Measurements from ENCODE around the gene WBP2. TPM values are rescaled to one million over a fixed set of nuclear protein-coding genes. Genes with fewer than 3 reads are reported as not detected.
A peak's percentile ranks its signal among the peaks of the same experiment; 100 is the strongest.

The WBP2 gene
- total and polyA plus RNA-seq, 2 of the 13 experiments (the other 11 are each of a cell fraction or from before 2014, with no cell fraction given): 29.2 to 29.5 TPM

DNA sequence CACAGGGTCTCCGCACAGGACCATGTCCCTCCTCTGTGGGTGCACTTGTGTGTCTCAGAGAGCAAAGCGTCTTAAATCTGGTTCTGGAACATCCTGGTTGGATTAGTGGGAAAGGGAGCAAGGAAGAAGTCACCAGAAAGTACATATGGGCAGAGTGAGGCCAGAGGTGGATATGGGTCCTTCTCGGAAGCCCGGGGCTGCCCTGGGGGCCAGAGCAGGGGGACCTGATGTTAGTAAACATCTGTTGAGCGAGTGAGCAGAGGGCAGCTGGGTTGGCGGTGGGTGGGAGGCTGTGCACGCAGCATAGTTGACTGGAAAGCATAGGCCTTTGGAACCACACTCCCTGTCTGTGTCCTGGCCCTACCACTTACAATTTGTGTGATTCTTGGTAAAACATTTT, 33.6 kb downstream of the WBP2 start:
- DNase-seq (ENCODE audit: low spot score): no peak
- H3K4me3 ChIP-seq (replicated peaks in 1 of 3; ENCODE audit: insufficient read depth in 1 of 3, low read depth in 2 of 3, low read length in 3 of 3): no peak overlapping the region
- H3K9ac ChIP-seq (ENCODE audit: insufficient read depth, low read depth, low read length): no peak overlapping the region
- peaks cover 46 to 75% of the 10 kb centered on the region in 2 experiments for H3K36me3 ChIP-seq (replicated peaks in 1 of 2; ENCODE audit: control insufficient read depth in 1 of 2, insufficient read depth in 2 of 2, low read length in 2 of 2)
- TF ChIP-seq ZNF747 (CRISPR knock-in tag; IDR thresholded peaks at IDR 0.05; ENCODE audit: borderline replicate concordance): no peak
- TF ChIP-seq ZNF670 (CRISPR knock-in tag; IDR thresholded peaks at IDR 0.05; ENCODE audit: borderline replicate concordance): no peak
- TF ChIP-seq MEIS2 (CRISPR knock-in tag; IDR thresholded peaks at IDR 0.05): 0 out of 2 replicates have a peak, but pooled peaks have one; percentile 13
- peak; percentile 54 for TF ChIP-seq RBM22 (optimal IDR thresholded peaks at IDR 0.05; ENCODE audit: low read length)
- 0 out of 4 replicates have a peak, but pooled peaks of 1 of the 2 experiments have one; percentile 11 for TF ChIP-seq POLR2A (IDR thresholded peaks at IDR 0.05; ENCODE audit: insufficient read depth in 1 of 2, low read depth in 2 of 2, low read length in 2 of 2)
- BruUV-seq (replicated peaks): no TSS peak
- CTCF ChIA-PET (ENCODE audit: low intra/inter-chr PET ratio, low total read pairs): no interaction called here
- no peaks in the 10 kb centered on the region for H3K9me3 ChIP-seq (ENCODE audit: low read length)
- H3K79me2 ChIP-seq (ENCODE audit: insufficient read depth, low read length): no peaks in the 10 kb centered on the region
- no peak overlapping the region for H3K27ac ChIP-seq (ENCODE audit: extremely low read length, insufficient read depth, low read length)
- in situ Hi-C loops (cut with HindIII; ENCODE audit: extremely low pct_ligation_motif_present, low pct_unique_long_range_greater_than_20kb): no loop called here
- peaks cover 3% of the 10 kb centered on the region for H3K4me1 ChIP-seq (ENCODE audit: insufficient read depth, low read length)
- FAIRE-seq: no peak
- 96% methylated on average over 7 of the region's 7 CpGs for WGBS (ENCODE audit: low lambda C conversion rate)
- POLR2A ChIA-PET: interaction anchor here (0.6 to 3.9 kb wide), 4 partner anchors 22 to 305 kb away, joined by 3 to 24 read pairs (median 6); partner anchors contain the start of gene UNC13D
- no peak overlapping the region for H3K4me2 ChIP-seq (ENCODE audit: low read depth, low read length)
- intact Hi-C loops (cut with micrococcal nuclease; ENCODE audit: unreplicated experiment): no loop called here
- ATAC-seq: no peak
- H2AFZ ChIP-seq (ENCODE audit: low read length): no peak overlapping the region
- H3K27me3 ChIP-seq (ENCODE audit: control insufficient read depth in 1 of 2, insufficient read depth in 2 of 2, low read length in 2 of 2): no peaks in the 10 kb centered on the region
- H4K20me1 ChIP-seq (ENCODE audit: insufficient read depth, low read length): no peaks in the 10 kb centered on the region

DNA sequence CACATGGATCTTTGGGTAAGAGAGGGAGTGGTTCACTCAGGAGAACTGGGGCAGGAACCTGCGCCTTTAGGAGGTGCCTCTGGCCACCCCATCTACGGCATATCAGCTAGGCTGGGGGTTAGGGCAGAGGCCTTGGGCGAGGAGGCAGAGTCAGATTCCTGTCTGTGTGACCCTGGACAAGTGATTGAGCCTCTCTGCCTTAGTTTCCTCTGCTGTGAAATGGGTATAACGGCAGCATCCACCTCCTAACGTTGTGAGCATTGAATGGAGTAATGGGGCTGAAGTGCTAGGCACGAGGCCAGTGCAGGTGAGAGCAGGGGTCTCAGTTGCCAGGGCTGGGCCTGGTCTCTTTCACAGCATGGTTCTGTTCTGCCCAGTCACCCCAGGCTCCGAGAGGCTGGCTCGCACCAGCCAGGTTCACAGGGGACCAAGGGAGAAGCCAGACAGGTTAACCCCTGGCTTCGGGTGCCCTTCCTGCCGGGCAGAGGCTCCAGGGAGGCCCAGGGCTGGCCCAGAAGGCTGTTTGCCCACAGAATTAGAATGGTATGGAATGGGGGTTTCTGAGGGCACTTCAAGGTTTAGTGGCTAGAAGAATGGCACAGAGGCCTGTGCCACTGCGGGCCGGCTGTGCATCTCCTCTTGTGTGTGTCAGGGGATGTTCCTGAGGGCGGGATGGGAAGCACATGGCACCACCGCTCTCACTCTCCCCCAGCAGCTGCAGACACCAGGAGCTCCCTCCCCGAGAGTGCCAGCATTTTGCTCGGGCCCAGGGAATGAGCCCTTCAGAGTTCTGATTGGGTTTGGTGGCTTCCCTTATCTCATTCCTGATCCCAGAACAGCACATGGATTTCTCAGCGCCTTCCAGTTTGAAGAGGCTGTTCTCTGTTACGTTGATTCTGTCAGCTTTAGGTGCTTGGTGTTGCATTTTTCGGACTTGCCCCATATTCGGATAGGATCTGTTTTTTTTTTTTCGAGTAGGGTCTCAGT, 34.7 kb downstream of the WBP2 start:
- CTCF ChIA-PET (ENCODE audit: low intra/inter-chr PET ratio, low total read pairs): no interaction called here
- no peak for DNase-seq (ENCODE audit: low spot score)
- Histone ChIP-seq H2AFZ (ENCODE audit: low read length) (no peak overlapping the region), H3K4me2 (ENCODE audit: low read depth, low read length) (no peak overlapping the region), H4K20me1 (ENCODE audit: insufficient read depth, low read length) (no peaks in the 10 kb centered on the region), H3K36me3 (replicated peaks in 1 of 2; ENCODE audit: control insufficient read depth in 1 of 2, insufficient read depth in 2 of 2, low read length in 2 of 2) (peaks cover 49 to 83% of the 10 kb centered on the region in 2 experiments), H3K79me2 (ENCODE audit: insufficient read depth, low read length) (no peaks in the 10 kb centered on the region), H3K9ac (ENCODE audit: insufficient read depth, low read depth, low read length) (no peak overlapping the region), H3K9me3 (ENCODE audit: low read length) (no peaks in the 10 kb centered on the region), H3K27ac (ENCODE audit: extremely low read length, insufficient read depth, low read length) (no peak overlapping the region), H3K4me1 (ENCODE audit: insufficient read depth, low read length) (no peaks in the 10 kb centered on the region), H3K4me3 (replicated peaks in 1 of 3; ENCODE audit: insufficient read depth in 1 of 3, low read depth in 2 of 3, low read length in 3 of 3) (no peak overlapping the region), H3K27me3 (ENCODE audit: control insufficient read depth in 1 of 2, insufficient read depth in 2 of 2, low read length in 2 of 2) (no peaks in the 10 kb centered on the region)
- no peak for FAIRE-seq
- no peak for ATAC-seq
- intact Hi-C loops (cut with micrococcal nuclease; ENCODE audit: unreplicated experiment): no loop called here
- in situ Hi-C loops (cut with HindIII; ENCODE audit: extremely low pct_ligation_motif_present, low pct_unique_long_range_greater_than_20kb): no loop called here
- POLR2A ChIA-PET: interaction anchor here (0.6 to 3.9 kb wide), 4 partner anchors 24 to 304 kb away, joined by 3 to 24 read pairs (median 6); partner anchors contain the start of gene UNC13D
- 86% methylated on average over 19 of the region's 21 CpGs for WGBS (ENCODE audit: low lambda C conversion rate)
- BruUV-seq (replicated peaks): no TSS peak
- peak; percentile 96 for TF ChIP-seq ZNF629 (CRISPR knock-in tag; conservative IDR thresholded peaks at IDR 0.05)
- no peak for TF ChIP-seq TBX3 (IDR thresholded peaks at IDR 0.05; ENCODE audit: borderline replicate concordance)
- peak; percentile 43; the same call in 1 of the 2 replicates for TF ChIP-seq CHD4 (IDR thresholded peaks at IDR 0.05; ENCODE audit: borderline replicate concordance, low read length)
- TF ChIP-seq AGO2 (optimal IDR thresholded peaks at IDR 0.05; ENCODE audit: low read depth, low read length): peak; percentile 32
- TF ChIP-seq ZMYM3 (CRISPR knock-in tag; IDR thresholded peaks at IDR 0.05): peak; percentile 88
- TF ChIP-seq RBM22 (optimal IDR thresholded peaks at IDR 0.05; ENCODE audit: low read length): peak; percentile 25
- peak; percentile 65; the same call in 1 of the 2 replicates for TF ChIP-seq ADNP (CRISPR knock-in tag; IDR thresholded peaks at IDR 0.05)

Measured in HepG2 (cell line).